ENCODE measurements around the gene NUP210L. TPM values are rescaled to one million over a fixed set of nuclear protein-coding genes. Genes with fewer than 3 reads are reported as not detected.

The NUP210L gene
- total RNA-seq, 1 donor from 2014 or later = not detected

DNA sequence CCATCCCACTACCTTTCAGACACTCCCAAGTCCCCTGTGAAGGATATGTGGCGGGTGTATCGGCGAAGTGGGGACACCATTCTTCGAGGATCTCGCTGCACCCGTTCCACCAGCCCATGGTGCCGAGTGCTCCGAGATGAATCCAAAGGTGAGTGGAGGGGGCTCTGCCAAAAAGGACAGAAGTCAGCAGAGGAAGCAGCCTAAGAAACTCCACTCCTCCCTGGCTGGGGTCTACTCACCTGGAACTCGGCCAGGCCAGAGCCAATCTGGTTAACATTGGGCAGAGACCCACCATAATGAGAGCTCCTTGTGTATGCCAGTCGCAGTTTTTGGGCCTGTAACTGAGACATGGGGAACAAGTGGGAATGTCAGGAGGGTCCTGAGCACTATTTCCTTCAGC, 200.0 kb downstream of the NUP210L start:
- intact Hi-C loops (cut with DNase I) = no loop called here
- no peaks in the 10 kb centered on the region for H3K9me3 ChIP-seq
- no peak overlapping the region for H3K4me3 ChIP-seq
- H3K4me1 ChIP-seq = peaks cover 6 to 24% of the 10 kb centered on the region in 2 donors
- peaks cover 43 to 50% of the 10 kb centered on the region in 2 donors for H3K36me3 ChIP-seq
- H3K27me3 ChIP-seq = no peaks in the 10 kb centered on the region
- H3K27ac ChIP-seq = no peak overlapping the region
- DNase-seq (ENCODE audit: low spot score in 2 of 2) = no peak
- TF ChIP-seq, protein P1, sequence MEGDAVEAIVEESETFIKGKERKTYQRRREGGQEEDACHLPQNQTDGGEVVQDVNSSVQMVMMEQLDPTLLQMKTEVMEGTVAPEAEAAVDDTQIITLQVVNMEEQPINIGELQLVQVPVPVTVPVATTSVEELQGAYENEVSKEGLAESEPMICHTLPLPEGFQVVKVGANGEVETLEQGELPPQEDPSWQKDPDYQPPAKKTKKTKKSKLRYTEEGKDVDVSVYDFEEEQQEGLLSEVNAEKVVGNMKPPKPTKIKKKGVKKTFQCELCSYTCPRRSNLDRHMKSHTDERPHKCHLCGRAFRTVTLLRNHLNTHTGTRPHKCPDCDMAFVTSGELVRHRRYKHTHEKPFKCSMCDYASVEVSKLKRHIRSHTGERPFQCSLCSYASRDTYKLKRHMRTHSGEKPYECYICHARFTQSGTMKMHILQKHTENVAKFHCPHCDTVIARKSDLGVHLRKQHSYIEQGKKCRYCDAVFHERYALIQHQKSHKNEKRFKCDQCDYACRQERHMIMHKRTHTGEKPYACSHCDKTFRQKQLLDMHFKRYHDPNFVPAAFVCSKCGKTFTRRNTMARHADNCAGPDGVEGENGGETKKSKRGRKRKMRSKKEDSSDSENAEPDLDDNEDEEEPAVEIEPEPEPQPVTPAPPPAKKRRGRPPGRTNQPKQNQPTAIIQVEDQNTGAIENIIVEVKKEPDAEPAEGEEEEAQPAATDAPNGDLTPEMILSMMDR (IDR thresholded peaks at IDR 0.05) = no peak

DNA sequence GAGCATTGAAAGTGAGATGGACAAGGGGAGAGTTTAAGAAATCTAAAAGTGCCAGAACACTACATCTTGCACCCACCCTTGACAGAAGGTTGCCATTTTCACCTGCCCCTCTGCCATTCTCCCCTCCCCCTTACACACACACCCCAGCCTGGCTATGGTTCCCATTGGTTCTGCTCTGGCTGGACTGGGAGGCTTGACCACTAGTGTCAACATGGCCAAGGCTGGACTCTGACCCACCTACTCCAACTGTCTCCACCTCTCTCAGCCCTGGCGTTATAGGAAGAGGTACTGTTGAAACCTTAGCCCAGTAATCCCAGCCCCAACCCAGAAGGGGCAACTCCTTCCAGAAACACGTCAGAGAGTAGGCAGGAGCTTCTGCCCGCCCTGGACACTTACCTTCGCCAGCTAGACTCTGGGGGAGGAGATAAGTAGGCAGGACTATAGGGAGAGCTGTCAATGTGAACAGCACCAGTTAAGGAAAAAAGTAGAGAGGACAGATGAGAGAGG, 201.0 kb downstream of the NUP210L start:
- TF ChIP-seq, protein P1 (IDR thresholded peaks at IDR 0.05) = no peak
- H3K4me1 ChIP-seq = peaks cover 6 to 18% of the 10 kb centered on the region in 2 donors
- intact Hi-C loops (cut with DNase I) = no loop called here

DNA sequence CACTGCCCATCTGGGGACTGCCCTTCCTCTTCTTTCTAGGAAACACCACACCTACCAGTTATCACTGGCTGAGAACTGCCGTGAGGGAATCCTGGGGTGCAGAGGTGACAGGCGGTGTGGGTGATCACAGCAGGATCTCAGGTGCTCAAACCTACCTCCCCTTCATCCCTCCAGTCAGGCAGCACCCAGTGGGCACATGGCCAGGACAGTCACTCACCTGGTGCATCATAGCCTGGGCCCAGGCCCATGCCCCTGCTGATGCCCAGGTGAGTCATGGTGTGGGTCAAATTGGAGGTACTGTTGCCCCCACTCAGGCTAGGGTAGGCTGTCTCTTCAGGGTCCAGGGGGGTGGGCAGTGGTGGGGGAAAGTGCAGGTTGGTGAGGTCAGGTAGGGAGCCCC, 203.1 kb downstream of the NUP210L start:
- intact Hi-C loops (cut with DNase I) = no loop called here
- Histone ChIP-seq H3K27ac (no peak overlapping the region), H3K36me3 (peaks cover 67 to 75% of the 10 kb centered on the region in 2 donors), H3K27me3 (no peaks in the 10 kb centered on the region), H3K4me1 (peaks cover under 1 to 13% of the 10 kb centered on the region in 2 donors), H3K4me3 (no peak overlapping the region), H3K9me3 (no peaks in the 10 kb centered on the region)
- TF ChIP-seq, protein P1 (IDR thresholded peaks at IDR 0.05) = no peak
- DNase-seq (ENCODE audit: low spot score in 2 of 2) = no peak

More for the DNA sequence above, 201.0 kb downstream of the NUP210L start:
- H3K27ac ChIP-seq = no peak overlapping the region
- H3K36me3 ChIP-seq = peaks cover 53 to 58% of the 10 kb centered on the region in 2 donors
- no peak overlapping the region for H3K4me3 ChIP-seq
- DNase-seq (ENCODE audit: low spot score in 2 of 2) = no peak
- no peaks in the 10 kb centered on the region for H3K9me3 ChIP-seq
- H3K27me3 ChIP-seq = no peaks in the 10 kb centered on the region

DNA sequence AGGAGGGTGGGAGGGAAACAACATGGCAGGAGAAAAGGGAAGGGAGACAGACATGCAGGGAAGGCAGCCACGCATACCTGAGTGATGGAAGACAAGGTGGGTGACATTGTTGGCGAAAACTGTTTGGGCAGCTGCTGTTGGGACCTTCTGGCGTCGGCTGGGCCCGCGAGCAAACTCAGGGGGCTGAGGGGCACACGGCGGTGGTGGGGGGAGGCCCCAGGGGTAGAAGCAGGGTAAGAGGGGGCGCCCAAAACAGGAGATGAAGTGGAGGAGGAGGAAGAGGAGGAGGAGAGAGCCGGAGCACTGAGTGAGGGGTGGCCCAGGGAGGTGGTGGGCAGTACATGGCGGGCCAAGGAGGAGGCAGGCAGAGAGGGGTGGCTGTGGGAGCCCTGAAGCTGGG, 203.7 kb downstream of the NUP210L start:
- TF ChIP-seq, protein P1 (IDR thresholded peaks at IDR 0.05) = no peak
- peaks cover 67 to 75% of the 10 kb centered on the region in 2 donors for H3K36me3 ChIP-seq
- no peak for DNase-seq (ENCODE audit: low spot score in 2 of 2)

DNA sequence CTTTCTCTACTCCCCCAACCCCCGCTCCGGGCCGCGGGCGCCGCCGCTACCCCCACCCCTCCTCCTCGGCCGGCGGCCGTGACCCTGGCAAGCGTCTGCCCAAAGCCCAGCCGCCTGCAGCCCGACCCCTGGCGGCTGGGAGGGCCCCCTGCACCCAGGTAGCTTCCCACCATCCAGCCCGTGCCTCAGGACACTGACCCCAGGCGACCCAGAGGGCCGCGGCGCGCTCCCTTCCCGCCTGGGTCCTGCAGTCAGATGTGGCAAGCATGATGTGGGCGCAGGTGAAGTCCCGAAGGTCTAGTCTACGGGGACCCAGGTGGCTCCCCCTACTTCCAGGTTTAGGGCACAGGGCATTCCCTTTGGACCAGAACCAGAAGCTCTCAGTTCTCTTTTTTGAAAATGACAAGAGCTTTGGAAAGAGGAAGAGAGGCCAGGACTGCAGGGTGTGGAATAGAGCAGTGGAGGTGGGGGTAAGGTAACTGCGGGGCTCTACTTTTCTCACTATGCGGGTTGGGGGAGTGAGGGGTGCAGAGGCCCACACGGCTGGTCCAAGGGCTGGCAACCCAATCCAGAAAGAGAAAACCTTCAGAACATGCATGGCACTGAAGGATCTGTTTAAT, 208.1 kb downstream of the NUP210L start, which contains the start of gene DENND4B:
Gene DENND4B, minus strand, starts transcription at position 97 of the 620 bp plus-strand sequence. CDS start 2,344 bp downstream, outside the sequence.
- no peaks in the 10 kb centered on the region for H3K9me3 ChIP-seq
- H3K4me3 ChIP-seq = peak within 1 kb of the TSS; percentile 93 to 99
- H3K27me3 ChIP-seq = no peaks in the 10 kb centered on the region
- intact Hi-C loops (cut with DNase I) = loop anchor here (1.0 to 5.0 kb wide), 7 partner anchors 12 to 459 kb away; partner anchors contain the start of genes CREB3L4, CRTC2, HAX1 and RAB13
- peaks cover 4 to 9% of the 10 kb centered on the region in 2 donors for H3K4me1 ChIP-seq
- DNase-seq (ENCODE audit: low spot score in 2 of 2) = peak; percentile 21 to 91
- peak within 1 kb of the TSS; percentile 89 to 98 for H3K27ac ChIP-seq
- TF ChIP-seq, protein P1 (IDR thresholded peaks at IDR 0.05) = peak; percentile 93 to 99 (median 97)
- H3K36me3 ChIP-seq = peaks cover 58 to 59% of the 10 kb centered on the region in 2 donors

More for the DNA sequence above, 203.7 kb downstream of the NUP210L start:
- H3K27me3 ChIP-seq = no peaks in the 10 kb centered on the region
- intact Hi-C loops (cut with DNase I) = no loop called here
- H3K4me3 ChIP-seq = no peak overlapping the region
- H3K9me3 ChIP-seq = no peaks in the 10 kb centered on the region
- H3K4me1 ChIP-seq = peaks cover 0 to 10% of the 10 kb centered on the region in 2 donors
- no peak overlapping the region for H3K27ac ChIP-seq

All from ascending aorta (tissue), 2 donors.